ENCODE measurements around the gene SIM2.
A peak's percentile ranks its signal among the peaks of the same experiment; 100 is the strongest.

SIM2 gene

DNA sequence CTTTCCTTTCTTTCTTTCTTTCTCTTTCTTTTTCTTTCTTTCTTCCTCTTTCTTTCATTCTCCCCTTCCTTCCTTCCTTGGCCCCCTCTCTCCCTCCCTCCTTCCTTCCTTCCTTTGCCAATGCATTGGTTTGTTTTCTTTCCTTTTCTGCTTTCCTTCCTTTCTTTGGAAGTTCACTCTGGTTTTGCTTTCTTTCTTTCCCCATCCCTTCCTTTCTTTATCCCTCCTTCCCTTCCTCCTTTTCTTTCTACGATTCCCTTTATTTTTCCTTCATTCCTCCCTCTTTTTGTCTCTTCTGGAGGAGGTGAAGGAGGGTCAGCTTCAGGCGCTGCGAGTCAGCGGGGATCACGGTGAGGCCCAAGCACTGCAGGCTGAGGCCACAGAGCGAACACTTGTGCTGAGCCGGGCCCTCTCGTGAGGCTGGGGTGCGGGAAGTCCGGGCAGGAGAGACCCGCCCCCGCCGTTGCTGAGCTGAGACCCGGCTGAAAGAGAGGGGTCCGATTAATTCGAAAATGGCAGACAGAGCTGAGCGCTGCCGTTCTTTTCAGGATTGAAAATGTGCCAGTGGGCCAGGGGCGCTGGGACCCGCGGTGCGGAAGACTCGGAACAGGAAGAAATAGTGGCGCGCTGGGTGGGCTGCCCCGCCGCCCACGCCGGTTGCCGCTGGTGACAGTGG lies 1.5 kb downstream of the SIM2 start:
- Histone ChIP-seq H3K9ac (ENCODE audit: low read depth, low read length) (peak overlapping the region; percentile 46; the same call in 1 of the 2 replicates), H3K4me1 (ENCODE audit: insufficient read depth, low read length) (peaks cover 2% of the 10 kb centered on the region; the same call in 1 of the 2 replicates), H3K36me3 (ENCODE audit: insufficient read depth, low read length) (no peaks in the 10 kb centered on the region), H3K9me3 (ENCODE audit: control insufficient read depth, insufficient read depth, low read length) (no peaks in the 10 kb centered on the region)

DNA sequence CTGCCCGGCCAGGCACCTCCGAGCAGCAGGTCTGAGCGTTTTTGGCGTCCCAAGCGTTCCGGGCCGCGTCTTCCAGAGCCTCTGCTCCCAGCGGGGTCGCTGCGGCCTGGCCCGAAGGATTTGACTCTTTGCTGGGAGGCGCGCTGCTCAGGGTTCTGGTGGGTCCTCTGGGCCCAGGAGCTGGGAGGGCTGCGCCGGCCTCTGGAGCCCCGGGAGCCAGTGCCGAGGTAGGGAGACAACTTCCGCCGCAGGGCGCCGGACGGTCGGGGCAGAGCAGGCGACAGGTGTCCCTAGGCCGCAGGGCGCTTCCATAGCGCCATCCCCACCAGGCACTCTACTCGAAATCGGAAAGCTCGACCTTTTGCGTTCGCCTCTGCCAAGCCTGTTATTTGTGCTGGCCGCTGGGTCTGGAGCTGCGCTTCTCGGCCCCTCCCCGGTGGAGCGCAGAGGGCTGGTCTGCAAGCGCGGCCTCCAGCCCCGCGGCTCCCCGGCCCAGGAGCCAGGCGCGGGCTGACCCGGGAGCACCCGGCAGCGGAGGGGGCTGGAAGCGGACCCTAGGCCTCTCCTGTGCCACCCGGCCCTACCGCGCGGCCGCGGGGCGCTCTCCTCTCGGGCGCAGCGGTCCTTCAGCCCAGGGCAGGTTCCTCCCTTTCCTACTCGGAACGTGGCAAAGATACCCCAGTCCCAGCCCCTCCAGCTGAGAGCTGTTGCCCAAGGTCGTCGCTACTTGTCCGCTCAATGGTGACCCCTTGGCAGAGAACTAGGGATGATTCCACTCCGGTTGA lies 2.2 kb downstream of the SIM2 start:
- Histone ChIP-seq H3K4me1 (ENCODE audit: insufficient read depth, low read length) (peaks cover 6% of the 10 kb centered on the region; the same call in 1 of the 2 replicates), H3K9ac (ENCODE audit: low read depth, low read length) (peak overlapping the region; percentile 46; the same call in 1 of the 2 replicates), H3K36me3 (ENCODE audit: insufficient read depth, low read length) (no peaks in the 10 kb centered on the region), H3K9me3 (ENCODE audit: control insufficient read depth, insufficient read depth, low read length) (no peaks in the 10 kb centered on the region)

DNA sequence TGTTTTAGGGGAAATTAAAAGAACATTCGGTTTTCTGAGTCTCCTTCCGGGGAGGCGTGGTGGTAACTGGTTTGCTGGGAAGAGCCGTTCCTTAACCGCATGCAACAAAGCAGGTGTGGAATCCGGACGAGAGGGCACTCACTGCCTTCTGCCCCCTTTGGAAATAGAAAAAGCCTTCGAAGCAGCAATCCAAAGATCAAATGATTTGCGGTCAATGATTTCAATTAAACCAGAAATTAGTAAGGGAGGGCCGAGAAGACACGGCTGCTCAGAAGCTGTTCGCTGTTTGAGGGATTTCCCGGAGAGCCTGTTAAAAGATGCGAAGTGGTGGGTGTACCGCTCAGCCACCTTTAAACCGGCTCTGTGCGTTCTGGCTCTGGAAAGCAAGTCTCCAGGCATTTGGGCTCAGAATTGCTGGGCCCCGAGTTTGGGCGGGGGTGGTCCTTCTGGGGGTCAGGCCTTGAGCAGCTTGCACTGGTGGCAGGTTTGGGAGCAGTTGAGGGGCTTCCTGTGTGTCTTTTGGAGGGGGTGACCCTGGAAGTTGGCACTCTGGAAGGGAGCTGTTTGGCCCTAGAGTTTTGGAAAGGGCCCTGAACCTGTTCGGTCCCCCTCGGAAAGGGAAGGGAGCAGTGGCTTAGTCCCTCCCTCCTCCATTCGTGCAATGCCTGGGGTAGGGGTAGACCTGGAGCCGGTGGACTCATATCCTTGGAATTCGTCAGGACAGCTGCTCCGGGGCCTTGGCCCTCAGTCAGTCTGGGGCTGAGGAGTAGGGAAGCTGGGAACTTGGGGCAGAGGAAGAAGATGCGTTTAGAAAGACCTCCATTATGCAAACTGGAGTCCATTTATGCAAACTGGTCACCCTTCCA lies 3.1 kb downstream of the SIM2 start:
- Histone ChIP-seq H3K9me3 (ENCODE audit: control insufficient read depth, insufficient read depth, low read length) (no peaks in the 10 kb centered on the region), H3K9ac (ENCODE audit: low read depth, low read length) (peak overlapping the region; percentile 46; the same call in 1 of the 2 replicates), H3K36me3 (ENCODE audit: insufficient read depth, low read length) (no peaks in the 10 kb centered on the region), H3K4me1 (ENCODE audit: insufficient read depth, low read length) (peaks cover 6% of the 10 kb centered on the region; the same call in 1 of the 2 replicates)

DNA sequence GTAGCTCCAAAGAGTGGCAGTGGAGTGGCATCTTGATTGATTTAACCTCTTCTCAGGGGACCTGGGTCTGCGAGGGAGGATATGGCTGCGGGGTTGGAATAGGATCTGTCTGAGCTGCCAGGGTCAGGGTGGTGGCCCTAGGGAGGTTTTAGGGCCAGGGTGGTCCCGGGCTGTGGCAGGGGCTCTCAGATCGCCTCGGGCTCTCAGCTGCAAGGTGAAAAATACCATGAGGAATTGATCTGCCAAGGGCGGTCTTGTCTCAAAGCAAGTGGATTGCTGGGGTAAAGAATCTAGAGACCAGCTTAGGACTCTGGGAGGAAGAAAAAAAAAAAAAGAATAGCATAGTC lies 3.7 kb downstream of the SIM2 start:
- Histone ChIP-seq H3K9ac (ENCODE audit: low read depth, low read length) (no peak overlapping the region), H3K4me1 (ENCODE audit: insufficient read depth, low read length) (peaks cover 6% of the 10 kb centered on the region; the same call in 1 of the 2 replicates), H3K36me3 (ENCODE audit: insufficient read depth, low read length) (no peaks in the 10 kb centered on the region), H3K9me3 (ENCODE audit: control insufficient read depth, insufficient read depth, low read length) (no peaks in the 10 kb centered on the region)

DNA sequence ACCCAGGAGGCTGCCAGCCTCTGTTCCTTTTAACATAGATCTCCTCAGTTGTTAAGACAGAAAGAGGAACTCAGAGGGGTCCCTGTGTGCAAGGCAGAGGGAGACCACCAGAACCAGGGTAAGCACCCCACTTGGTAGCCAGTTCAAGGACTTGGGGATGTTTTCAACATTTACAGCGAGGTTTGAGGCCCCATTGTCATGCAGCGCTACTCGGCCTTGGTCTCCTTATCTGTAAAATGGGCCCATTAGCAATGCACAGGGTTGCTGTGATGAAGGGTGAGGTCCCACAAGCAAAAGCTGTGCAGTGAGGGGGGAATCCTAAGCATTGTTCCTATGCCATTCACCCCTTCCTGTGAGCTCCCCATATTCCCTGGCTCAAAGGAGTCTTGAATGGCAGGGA lies 4.2 kb downstream of the SIM2 start:
- Histone ChIP-seq H3K9ac (ENCODE audit: low read depth, low read length) (no peak overlapping the region), H3K9me3 (ENCODE audit: control insufficient read depth, insufficient read depth, low read length) (no peaks in the 10 kb centered on the region), H3K4me1 (ENCODE audit: insufficient read depth, low read length) (peaks cover 6% of the 10 kb centered on the region; the same call in 1 of the 2 replicates), H3K36me3 (ENCODE audit: insufficient read depth, low read length) (no peaks in the 10 kb centered on the region)

DNA sequence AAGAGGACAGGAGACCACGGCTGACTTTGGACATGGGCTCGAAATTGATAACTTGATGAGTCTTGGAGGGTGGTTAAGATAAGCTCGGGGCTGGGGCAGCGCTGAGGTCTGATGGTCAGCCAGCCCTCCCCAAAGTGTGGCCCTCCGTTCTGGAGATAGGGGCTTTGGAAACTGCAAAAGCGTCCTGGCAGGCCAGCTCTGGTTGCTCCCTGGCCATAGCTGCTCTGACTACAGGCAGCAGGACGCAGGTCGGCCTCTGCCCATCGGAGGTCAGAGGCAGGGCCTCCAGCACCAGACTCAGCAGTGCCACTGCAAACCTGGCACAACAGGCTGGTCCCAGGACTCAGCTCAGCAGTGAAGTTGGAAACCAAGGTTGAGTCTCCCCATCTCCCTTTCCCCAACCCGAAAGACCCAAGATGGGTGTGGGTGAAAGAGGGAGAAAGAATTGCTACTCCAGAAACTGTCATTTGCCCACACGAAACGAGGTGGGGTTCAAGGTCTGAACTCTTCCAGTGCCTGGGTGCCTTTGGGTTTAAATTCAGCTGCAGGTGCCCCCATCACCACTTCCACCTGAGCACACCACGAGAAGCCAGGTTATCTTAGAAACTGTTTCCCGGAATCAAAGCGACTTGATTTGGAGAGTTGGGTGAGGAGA lies 4.8 kb downstream of the SIM2 start:
- H3K9me3 ChIP-seq (ENCODE audit: control insufficient read depth, insufficient read depth, low read length), result no peaks in the 10 kb centered on the region
- no peak overlapping the region for H3K9ac ChIP-seq (ENCODE audit: low read depth, low read length)
- H3K36me3 ChIP-seq (ENCODE audit: insufficient read depth, low read length), result no peaks in the 10 kb centered on the region
- H3K4me1 ChIP-seq (ENCODE audit: insufficient read depth, low read length), result peaks cover 6% of the 10 kb centered on the region; the same call in 1 of the 2 replicates

DNA sequence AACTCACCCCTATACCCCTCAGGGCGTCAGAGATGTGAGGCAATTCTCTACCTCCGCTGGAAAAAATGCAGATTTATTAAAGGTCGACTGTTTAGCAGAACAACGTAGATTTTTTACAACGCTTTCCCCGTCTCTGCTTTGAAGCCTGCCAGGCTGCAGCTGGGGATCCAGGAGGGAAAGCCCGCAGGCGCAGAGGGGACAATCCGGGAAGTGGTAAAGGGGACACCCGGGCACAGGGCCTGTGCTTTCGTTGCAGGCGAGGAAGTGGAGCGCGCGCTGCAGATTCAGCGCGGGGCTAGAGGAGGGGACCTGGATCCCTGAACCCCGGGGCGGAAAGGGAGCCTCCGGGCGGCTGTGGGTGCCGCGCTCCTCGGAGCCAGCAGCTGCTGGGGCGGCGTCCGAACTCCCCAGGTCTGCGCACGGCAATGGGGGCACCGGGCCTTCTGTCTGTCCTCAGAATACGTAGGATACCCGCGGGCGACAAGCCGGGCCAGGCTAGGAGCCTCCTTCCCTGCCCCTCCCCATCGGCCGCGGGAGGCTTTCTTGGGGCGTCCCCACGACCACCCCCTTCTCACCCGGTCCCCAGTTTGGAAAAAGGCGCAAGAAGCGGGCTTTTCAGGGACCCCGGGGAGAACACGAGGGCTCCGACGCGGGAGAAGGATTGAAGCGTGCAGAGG lies 5.5 kb downstream of the SIM2 start:
- H3K36me3 ChIP-seq (ENCODE audit: insufficient read depth, low read length), result no peaks in the 10 kb centered on the region
- peak overlapping the region; percentile 17; the same call in 1 of the 2 replicates for H3K9ac ChIP-seq (ENCODE audit: low read depth, low read length)
- peaks cover 6% of the 10 kb centered on the region; the same call in 1 of the 2 replicates for H3K4me1 ChIP-seq (ENCODE audit: insufficient read depth, low read length)

DNA sequence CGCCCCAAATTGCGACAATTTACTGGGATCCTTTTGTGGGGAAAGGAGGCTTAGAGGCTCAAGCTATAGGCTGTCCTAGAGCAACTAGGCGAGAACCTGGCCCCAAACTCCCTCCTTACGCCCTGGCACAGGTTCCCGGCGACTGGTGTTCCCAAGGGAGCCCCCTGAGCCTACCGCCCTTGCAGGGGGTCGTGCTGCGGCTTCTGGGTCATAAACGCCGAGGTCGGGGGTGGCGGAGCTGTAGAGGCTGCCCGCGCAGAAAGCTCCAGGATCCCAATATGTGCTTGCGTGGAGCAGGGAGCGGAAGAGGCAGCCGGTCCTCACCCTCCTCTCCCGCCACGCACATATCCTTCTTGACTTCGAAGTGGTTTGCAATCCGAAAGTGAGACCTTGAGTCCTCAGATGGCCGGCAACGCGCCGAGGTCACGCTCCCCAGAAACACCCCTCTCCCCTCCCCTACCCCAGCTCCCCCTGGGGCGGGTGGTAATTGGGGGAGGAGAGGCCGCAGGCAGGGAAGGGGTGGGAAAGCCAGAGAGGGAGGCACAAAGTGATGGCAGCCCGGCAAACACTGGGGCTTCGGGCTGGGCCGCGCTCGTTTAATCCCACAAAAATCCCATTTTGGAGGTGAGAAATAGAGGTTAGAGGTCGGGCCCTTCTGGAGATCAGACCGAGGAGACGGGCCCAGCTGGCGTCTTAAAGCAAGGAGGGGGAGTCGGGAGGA lies 6.2 kb downstream of the SIM2 start:
- Histone ChIP-seq H3K9ac (ENCODE audit: low read depth, low read length) (peak overlapping the region; percentile 17; the same call in 1 of the 2 replicates), H3K9me3 (ENCODE audit: control insufficient read depth, insufficient read depth, low read length) (no peaks in the 10 kb centered on the region), H3K4me1 (ENCODE audit: insufficient read depth, low read length) (peaks cover 6% of the 10 kb centered on the region; the same call in 1 of the 2 replicates), H3K36me3 (ENCODE audit: insufficient read depth, low read length) (no peaks in the 10 kb centered on the region)

More for the DNA sequence above, 5.5 kb downstream of the SIM2 start:
- no peaks in the 10 kb centered on the region for H3K9me3 ChIP-seq (ENCODE audit: control insufficient read depth, insufficient read depth, low read length)

DNA sequence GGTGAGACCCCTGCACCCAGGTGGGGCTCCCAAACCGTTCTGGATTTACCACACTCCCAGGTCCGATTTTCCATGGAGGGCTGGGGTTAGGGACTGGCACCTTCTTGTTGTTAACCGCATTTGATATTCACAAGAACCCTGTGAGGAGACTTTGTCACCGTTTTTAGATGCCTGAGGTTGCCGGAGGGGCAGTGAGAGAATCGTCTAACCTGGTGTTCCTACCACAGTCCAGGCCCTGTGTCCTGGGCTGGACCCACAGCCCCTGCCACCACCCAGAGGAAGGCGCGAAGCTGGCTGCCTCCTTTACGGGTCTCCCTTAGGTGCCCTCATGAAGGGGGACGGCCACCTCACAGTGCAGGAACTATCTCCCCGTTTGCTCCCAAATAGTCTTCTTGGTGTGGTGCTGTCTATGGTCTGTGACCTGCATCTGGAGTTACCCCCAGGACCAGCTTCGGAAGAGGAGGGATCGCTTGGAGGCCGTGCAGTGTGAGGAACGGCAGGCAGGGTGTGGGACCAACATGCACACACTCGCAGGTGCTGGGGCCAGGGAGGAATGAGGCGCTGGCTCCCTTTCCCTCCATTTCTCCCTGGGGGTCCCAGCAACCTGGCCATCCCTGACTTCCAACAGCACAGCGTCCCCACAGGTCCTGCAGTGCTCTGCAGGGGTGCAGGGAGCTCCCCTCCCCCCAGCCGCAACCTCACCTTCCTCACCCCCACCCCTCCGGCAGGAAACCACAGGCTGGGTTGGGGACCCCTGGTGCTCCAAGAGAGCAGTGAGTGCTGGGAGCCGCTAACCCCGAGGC lies 7.0 kb downstream of the SIM2 start:
- Histone ChIP-seq H3K9ac (ENCODE audit: low read depth, low read length) (peak overlapping the region; percentile 17; the same call in 1 of the 2 replicates), H3K4me1 (ENCODE audit: insufficient read depth, low read length) (peaks cover 6% of the 10 kb centered on the region; the same call in 1 of the 2 replicates), H3K36me3 (ENCODE audit: insufficient read depth, low read length) (no peaks in the 10 kb centered on the region), H3K9me3 (ENCODE audit: control insufficient read depth, insufficient read depth, low read length) (no peaks in the 10 kb centered on the region)

DNA sequence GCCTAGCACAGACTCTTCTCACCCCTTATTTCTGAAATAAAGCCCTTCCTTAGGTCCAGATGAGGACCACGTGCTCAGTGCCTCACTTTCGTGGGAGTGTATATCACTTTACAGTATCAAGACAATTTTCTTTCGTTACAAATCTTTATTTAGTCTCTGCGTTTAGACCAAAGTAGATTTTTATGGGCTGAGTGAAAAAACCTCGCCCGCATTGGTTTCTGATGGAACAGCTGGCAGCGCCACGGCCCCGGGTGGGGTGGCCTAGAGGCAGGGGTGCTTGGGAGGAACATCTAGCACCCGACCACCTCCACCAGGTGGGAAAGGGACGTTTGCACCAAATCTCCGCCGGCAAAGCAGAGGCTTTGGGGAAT lies 7.6 kb downstream of the SIM2 start:
- H3K9ac ChIP-seq (ENCODE audit: low read depth, low read length), result no peak overlapping the region
- H3K36me3 ChIP-seq (ENCODE audit: insufficient read depth, low read length), result no peaks in the 10 kb centered on the region
- peaks cover 6% of the 10 kb centered on the region; the same call in 1 of the 2 replicates for H3K4me1 ChIP-seq (ENCODE audit: insufficient read depth, low read length)
- H3K9me3 ChIP-seq (ENCODE audit: control insufficient read depth, insufficient read depth, low read length), result no peaks in the 10 kb centered on the region

DNA sequence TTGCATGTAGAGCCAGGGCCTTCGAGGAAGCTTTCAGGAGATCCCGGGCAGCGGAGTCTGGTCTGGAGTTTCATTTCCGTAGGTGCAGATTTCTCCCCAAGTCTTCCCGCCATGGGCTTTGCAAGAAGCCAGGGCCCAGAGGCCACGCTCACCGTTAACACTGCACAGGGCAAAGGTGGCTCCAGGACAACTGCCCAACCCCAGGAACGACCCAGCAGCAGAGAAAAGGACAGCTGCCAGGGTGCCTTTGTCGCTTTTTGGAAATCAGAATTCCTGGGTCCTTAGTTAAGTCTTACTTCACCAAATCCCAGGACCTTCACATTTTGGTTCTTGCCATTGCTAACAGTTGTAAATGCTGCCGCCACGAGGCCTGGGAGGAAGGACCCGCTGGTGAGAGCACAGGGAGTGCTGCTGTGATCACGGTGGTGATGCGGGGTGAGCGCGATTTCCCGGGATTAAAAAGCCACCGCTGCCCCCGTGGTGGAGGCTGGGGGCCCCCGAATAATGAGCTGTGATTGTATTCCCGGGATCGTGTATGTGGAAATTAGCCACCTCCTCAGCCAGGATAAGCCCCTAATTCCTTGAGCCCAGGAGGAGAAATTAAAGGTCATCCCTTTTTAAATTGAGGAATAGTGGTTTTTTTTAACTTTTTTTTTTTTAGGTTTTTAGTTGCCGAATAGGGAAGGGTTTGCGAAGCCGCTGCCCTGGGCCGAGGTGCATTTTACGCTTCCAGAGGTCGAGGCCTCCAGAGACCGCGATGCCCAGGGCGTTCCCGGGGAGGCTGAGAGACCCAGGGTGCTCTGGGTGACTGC lies 8.2 kb downstream of the SIM2 start:
- H3K4me1 ChIP-seq (ENCODE audit: insufficient read depth, low read length), result peaks cover 6% of the 10 kb centered on the region; the same call in 1 of the 2 replicates
- H3K9ac ChIP-seq (ENCODE audit: low read depth, low read length), result no peak overlapping the region

More for the DNA sequence above, 8.2 kb downstream of the SIM2 start:
- Histone ChIP-seq H3K9me3 (ENCODE audit: control insufficient read depth, insufficient read depth, low read length) (no peaks in the 10 kb centered on the region), H3K36me3 (ENCODE audit: insufficient read depth, low read length) (no peaks in the 10 kb centered on the region)
